GM13977 (cell line): ENCODE results near the gene TRAF2.
A peak's percentile ranks its signal among the peaks of the same experiment; 100 is the strongest.

Experiments used
- DNase-seq: peaks from one replicate; pipeline ENCODE4 v3.0.0; 2012; ENCODE audit warnings: low spot score
- in situ Hi-C: fragments of 300-500 bp; cut with MboI; formaldehyde crosslinking; loops from one replicate; pipeline ENCODE4 v1.12.0; 2022; ENCODE audit warnings: low sequenced_read_pairs, low pct_unique_long_range_greater_than_20kb, mixed read lengths, inconsistent platforms; ENCODE audit not compliant: unreplicated experiment
- TF ChIP-seq, protein P1 (sequence below): IDR thresholded peaks from 2 replicates; pipeline ENCODE4 v1.5.1; 2012; ENCODE audit warnings: mild to moderate bottlenecking, control low read depth; ENCODE audit not compliant: insufficient read depth; ENCODE audit errors: extremely low read depth, missing control alignments

The TRAF2 gene

DNA sequence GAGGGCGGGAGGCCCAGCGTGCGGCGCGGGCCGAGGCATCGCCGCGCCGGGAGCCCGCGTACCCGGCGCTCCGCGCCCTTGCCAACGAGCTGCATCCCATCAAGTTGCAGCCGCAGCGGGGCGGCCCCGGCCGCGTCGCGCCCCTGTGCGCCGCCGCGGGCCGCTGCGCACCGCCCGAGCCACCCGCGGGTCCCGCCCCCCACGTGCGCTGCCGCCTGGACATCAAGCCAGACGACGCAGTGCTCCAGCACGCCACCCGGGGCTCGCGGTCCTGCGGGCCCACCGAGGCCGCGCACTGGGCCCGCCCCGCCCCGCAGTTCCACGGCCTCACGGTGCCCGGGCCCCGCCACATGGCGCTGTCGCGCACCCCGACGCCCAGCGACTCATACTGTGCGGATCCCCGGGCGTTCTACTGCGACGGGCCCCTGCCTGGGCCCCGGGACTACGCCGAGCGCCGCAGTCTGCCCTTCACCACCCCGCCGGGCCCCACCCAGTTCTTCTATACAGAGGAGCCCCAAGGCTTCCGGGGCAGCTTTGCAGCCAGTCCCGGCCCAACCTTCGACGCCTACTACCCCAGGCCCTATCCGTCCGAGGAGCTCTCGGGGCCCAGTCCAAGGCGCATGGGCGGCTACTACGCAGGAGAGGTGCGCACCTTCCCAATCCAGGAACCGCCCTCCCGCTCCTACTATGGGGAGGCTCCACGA is 41.4 kb upstream of the TRAF2 start:
- in situ Hi-C loops = no loop called here
- no peak for DNase-seq
- TF ChIP-seq, protein P1, sequence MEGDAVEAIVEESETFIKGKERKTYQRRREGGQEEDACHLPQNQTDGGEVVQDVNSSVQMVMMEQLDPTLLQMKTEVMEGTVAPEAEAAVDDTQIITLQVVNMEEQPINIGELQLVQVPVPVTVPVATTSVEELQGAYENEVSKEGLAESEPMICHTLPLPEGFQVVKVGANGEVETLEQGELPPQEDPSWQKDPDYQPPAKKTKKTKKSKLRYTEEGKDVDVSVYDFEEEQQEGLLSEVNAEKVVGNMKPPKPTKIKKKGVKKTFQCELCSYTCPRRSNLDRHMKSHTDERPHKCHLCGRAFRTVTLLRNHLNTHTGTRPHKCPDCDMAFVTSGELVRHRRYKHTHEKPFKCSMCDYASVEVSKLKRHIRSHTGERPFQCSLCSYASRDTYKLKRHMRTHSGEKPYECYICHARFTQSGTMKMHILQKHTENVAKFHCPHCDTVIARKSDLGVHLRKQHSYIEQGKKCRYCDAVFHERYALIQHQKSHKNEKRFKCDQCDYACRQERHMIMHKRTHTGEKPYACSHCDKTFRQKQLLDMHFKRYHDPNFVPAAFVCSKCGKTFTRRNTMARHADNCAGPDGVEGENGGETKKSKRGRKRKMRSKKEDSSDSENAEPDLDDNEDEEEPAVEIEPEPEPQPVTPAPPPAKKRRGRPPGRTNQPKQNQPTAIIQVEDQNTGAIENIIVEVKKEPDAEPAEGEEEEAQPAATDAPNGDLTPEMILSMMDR = no peak

DNA sequence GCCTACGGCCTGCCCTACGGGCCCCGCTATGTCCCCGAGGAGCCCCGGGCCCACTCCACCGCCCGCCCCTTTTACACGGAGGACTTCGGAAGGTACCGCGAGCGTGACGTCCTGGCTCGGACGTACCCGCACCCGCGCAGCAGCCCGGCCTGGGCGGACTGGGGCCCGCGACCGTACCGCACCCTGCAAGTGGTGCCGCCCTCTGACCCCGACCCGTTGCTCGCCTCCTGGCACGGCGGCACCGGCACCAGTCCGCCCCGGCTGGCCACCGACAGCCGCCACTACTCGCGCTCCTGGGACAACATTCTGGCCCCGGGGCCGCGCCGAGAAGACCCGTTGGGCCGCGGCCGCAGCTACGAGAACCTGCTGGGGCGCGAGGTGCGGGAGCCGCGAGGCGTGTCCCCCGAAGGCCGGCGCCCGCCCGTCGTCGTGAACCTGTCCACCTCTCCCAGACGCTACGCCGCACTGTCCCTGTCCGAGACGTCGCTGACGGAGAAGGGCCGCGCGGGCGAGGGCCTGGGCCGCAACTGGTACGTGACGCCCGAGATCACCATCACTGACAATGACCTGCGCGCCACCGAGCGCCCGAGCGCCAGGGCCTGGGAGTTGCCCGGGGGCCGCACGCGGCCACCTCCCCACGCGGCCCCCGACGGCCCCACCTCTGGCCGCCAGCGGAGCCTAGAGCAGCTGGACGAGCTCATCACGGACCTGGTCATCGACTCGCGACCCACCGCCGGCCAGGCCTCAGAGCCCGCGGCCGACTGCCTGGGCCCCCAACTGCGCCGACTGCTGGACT is 40.7 kb upstream of the TRAF2 start:
- DNase-seq = no peak
- in situ Hi-C loops = no loop called here
- TF ChIP-seq, protein P1 = no peak

DNA sequence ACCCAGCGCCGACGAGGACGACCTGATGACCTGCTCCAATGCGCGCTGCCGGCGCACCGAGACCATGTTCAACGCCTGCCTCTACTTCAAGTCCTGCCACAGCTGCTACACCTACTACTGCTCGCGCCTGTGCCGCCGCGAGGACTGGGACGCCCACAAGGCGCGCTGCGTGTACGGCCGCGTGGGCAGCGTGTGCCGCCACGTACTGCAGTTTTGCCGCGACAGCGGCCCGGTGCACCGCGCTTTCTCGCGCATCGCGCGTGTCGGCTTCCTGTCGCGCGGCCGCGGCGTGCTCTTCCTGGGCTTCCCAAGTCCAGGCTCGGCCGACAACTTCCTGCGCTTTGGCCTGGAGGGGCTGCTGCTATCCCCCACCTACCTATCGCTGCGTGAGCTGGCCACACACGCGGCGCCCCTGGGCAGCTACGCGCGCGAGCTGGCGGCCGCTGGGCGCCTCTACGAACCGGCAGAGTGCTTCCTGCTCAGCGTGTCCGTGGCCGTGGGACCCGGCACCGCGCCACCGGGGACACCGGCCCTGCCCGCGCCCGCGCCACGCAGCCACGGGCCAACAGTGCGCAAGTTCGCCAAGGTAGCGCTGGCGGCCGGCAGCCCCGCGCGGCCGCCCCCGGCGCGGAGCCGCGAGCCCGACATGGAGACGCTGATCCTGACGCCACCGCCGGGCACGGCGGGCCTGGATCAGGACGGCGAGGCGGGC is 39.8 kb upstream of the TRAF2 start:
- no peak for DNase-seq
- in situ Hi-C loops = no loop called here
- TF ChIP-seq, protein P1 = no peak

DNA sequence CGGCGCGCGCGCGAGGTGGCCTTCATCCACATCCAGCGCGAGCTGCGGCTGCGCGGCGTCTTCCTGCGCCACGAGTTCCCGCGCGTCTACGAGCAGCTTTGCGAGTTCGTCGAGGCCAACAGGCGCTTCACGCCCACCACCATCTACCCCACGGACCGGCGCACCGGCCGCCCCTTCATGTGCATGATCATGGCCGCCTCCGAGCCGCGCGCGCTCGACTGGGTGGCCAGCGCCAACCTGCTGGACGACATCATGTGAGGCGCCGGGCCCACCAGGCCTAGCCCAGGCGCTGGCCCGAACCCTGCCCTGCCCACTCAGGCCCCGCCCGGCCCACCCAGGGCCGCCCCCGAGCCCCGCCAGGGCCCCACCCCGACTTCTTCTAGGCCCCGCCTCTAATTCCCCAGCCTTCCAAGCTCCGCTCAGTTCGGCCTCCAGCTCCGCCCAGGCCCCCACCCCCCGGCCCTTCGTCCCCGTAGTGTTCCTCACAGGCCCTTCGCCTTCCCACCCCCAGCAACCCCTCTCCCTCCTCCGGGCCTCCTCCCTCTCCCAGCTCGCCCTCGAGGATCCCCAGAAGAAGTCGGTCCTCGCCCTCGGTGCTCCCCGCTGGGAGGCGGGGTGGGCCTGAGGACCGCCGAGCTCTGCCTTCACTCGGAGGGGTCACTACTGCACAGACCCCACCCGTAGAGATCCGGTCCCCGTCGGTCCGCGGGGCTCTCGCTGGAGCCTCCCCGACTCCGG is 39.1 kb upstream of the TRAF2 start:
- TF ChIP-seq, protein P1 = no peak
- in situ Hi-C loops = no loop called here
- DNase-seq = peak; percentile 68

DNA sequence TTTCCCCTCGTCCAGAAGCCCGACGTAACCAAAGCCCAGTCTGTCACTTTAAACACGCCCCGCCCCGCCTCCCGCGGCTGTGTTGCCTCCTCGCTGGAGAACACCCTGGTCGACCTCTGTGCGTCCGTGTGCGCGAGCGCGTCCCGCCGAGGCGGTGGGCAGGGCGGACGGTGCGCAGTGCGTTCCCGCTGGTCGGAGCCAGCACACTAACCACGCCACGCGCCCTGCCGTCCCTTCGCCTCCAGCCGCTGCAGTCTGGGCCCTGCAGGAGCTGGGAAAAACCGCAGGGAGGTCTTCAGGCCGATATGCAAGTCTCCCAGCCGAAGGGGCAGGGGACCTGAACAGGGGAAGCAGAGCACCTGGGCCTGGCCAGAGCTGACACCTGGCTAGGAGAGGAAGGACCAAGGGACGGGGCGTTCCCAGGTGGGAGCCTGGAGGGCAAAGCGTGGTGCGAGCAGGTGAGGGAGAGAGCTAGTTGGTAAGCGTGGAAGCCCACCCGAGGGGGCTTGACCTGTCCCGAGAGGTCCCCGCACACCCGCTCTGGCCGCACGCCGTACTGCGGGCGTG is 38.4 kb upstream of the TRAF2 start:
- in situ Hi-C loops = no loop called here
- peak; percentile 84 for DNase-seq
- TF ChIP-seq, protein P1 = no peak
